Neural crest cell (in vitro differentiated cells): ENCODE results near the gene STAT1. TPM values are rescaled to one million over a fixed set of nuclear protein-coding genes. Genes with fewer than 3 reads are reported as not detected.

Source experiments
- DNase-seq: peaks from one replicate; pipeline ENCODE4 v3.0.0; 2021; ENCODE audit warnings: low read depth, mixed read lengths, low spot score
- H3K27ac Mint-ChIP-seq: one replicate; pipeline ENCODE4 v1.8.0; 2021; ENCODE audit warnings: mild to moderate bottlenecking, mixed read lengths; ENCODE audit not compliant: unreplicated experiment
- H3K27me3 Mint-ChIP-seq: 2 replicates; pipeline ENCODE4 v1.8.0; 2021; ENCODE audit warnings: low read depth, mild to moderate bottlenecking, mixed read lengths
- H3K36me3 Mint-ChIP-seq: 2 replicates; pipeline ENCODE4 v1.8.0; 2021; ENCODE audit warnings: low read depth, mild to moderate bottlenecking, mixed read lengths
- H3K4me1 Mint-ChIP-seq: 2 replicates; pipeline ENCODE4 v1.8.0; 2021; ENCODE audit warnings: mixed read lengths
- H3K4me3 Mint-ChIP-seq: one replicate; pipeline ENCODE4 v1.8.0; 2021; ENCODE audit warnings: mild to moderate bottlenecking, mixed read lengths
- H3K9me3 Mint-ChIP-seq: 2 replicates; pipeline ENCODE4 v1.8.0; 2021; ENCODE audit warnings: mixed read lengths
- CTCF ChIP-seq: fragments of 200-600 bp; sonication (generic); conservative IDR thresholded peaks from 2 replicates; pipeline ENCODE4 v1.5.0; 2021; ENCODE audit warnings: antibody characterized with exemption, mild to moderate bottlenecking
- total RNA-seq: library from RNA; stranded (reverse); gene quantifications from 2 replicates; pipeline ENCODE4 v1.2.1, GENCODE V29; 2021

The STAT1 gene
- total RNA-seq, 1 donor from 2014 or later: 39.9 TPM

- Mint-ChIP-seq H3K9me3 (no peaks in the 10 kb centered on the region), H3K4me1 (no peaks in the 10 kb centered on the region), H3K27ac (peak overlapping the region; percentile 50), H3K4me3 (no peak overlapping the region), H3K27me3 (no peaks in the 10 kb centered on the region), H3K36me3 (peaks cover 30% of the 10 kb centered on the region)
- DNase-seq: no peak
- TF ChIP-seq CTCF: no peak
Measured at GRCh38 chr2:190986221-190986953, 27.6 kb downstream of the STAT1 start.

GRCh38 chr2:190984595-190984994, 29.4 kb downstream of the STAT1 start:
- H3K4me3 Mint-ChIP-seq: no peak overlapping the region
- no peaks in the 10 kb centered on the region for H3K27me3 Mint-ChIP-seq
- no peak for DNase-seq
- no peaks in the 10 kb centered on the region for H3K9me3 Mint-ChIP-seq
- TF ChIP-seq CTCF: no peak
- no peaks in the 10 kb centered on the region for H3K4me1 Mint-ChIP-seq
- peaks cover 37% of the 10 kb centered on the region for H3K36me3 Mint-ChIP-seq
- no peak overlapping the region for H3K27ac Mint-ChIP-seq

- H3K9me3 Mint-ChIP-seq: no peaks in the 10 kb centered on the region
- no peaks in the 10 kb centered on the region for H3K27me3 Mint-ChIP-seq
- no peaks in the 10 kb centered on the region for H3K4me1 Mint-ChIP-seq
- no peak overlapping the region for H3K4me3 Mint-ChIP-seq
- H3K36me3 Mint-ChIP-seq: peaks cover 41% of the 10 kb centered on the region
- H3K27ac Mint-ChIP-seq: no peak overlapping the region
- no peak for TF ChIP-seq CTCF
- no peak for DNase-seq
Measured at GRCh38 chr2:190982262-190983034, 31.5 kb downstream of the STAT1 start.

- TF ChIP-seq CTCF: no peak
- Mint-ChIP-seq H3K4me1 (no peaks in the 10 kb centered on the region), H3K9me3 (no peaks in the 10 kb centered on the region), H3K27ac (no peak overlapping the region), H3K27me3 (no peaks in the 10 kb centered on the region), H3K36me3 (peaks cover 42% of the 10 kb centered on the region), H3K4me3 (no peak overlapping the region)
- no peak for DNase-seq
Measured at GRCh38 chr2:190981733-190982132, 32.2 kb downstream of the STAT1 start.

- H3K27me3 Mint-ChIP-seq: no peaks in the 10 kb centered on the region
- no peaks in the 10 kb centered on the region for H3K4me1 Mint-ChIP-seq
- H3K36me3 Mint-ChIP-seq: peaks cover 42% of the 10 kb centered on the region
- H3K27ac Mint-ChIP-seq: no peak overlapping the region
- no peak for DNase-seq
- TF ChIP-seq CTCF: no peak
- H3K9me3 Mint-ChIP-seq: no peaks in the 10 kb centered on the region
- no peak overlapping the region for H3K4me3 Mint-ChIP-seq
Measured at GRCh38 chr2:190981333-190981732, 32.6 kb downstream of the STAT1 start.
